Left lung (tissue), 10 donors: ENCODE results near the gene ANKRD60. TPM values are rescaled to one million over a fixed set of nuclear protein-coding genes. Genes with fewer than 3 reads are reported as not detected.

Source experiments
- ATAC-seq: fragments of 200-7000 bp; cut with Tn5 transposase; one replicate; pipeline ENCODE4 v1.9.1; 2020; ENCODE audit warnings: moderate library complexity
- DNase-seq, 4 donors: peaks; one replicate each; pipeline ENCODE4 v3.0.0-alpha.2; 2013 to 2020
- H3K27ac ChIP-seq, 2 donors: fragments of 200-600 bp; sonication (generic) in 1 of 2; one replicate each; pipeline versions ENCODE4 v1.5.0 to v1.8.0; 2020 to 2021
- H3K27me3 ChIP-seq, 2 donors: fragments of 200-600 bp; sonication (generic) in 1 of 2; one replicate each; pipeline versions ENCODE4 v1.5.0 to v1.8.0; 2020 to 2021
- H3K36me3 ChIP-seq, 2 donors: fragments of 200-600 bp; sonication (generic) in 1 of 2; one replicate each; pipeline versions ENCODE4 v1.5.0 to v1.8.0; 2020 to 2021
- H3K4me1 ChIP-seq, 2 donors: fragments of 200-600 bp; one replicate each; pipeline ENCODE4 v1.8.0; 2021
- H3K4me3 ChIP-seq, 2 donors: fragments of 200-600 bp; sonication (generic) in 1 of 2; one replicate each; pipeline versions ENCODE4 v1.5.0 to v1.8.0; 2020 to 2021; ENCODE audit warnings: mild to moderate bottlenecking in 1 of 2
- H3K9me3 ChIP-seq, 2 donors: fragments of 200-600 bp; sonication (generic) in 1 of 2; one replicate each; pipeline versions ENCODE4 v1.5.0 to v1.8.0; 2020 to 2021
- CTCF ChIP-seq, 2 donors: fragments of 200-600 bp; sonication (generic) in 1 of 2; IDR thresholded peaks; one replicate each; pipeline versions ENCODE4 v1.5.0 to v1.8.0; 2021; ENCODE audit warnings: antibody characterized with exemption in 2 of 2
- intact Hi-C, 2 donors: fragments of 100-400 bp; cut with DNase I; formaldehyde crosslinking; loops; one replicate each; pipeline versions ENCODE4 v1.11.2 to v1.14.2; 2022
- polyA plus RNA-seq, 6 donors: library from polyadenylated mRNA; unstranded; fragments of 120-200 nt; gene quantifications; one replicate each; pipeline ENCODE4 v1.2.1, GENCODE V29; 2013; ENCODE audit not compliant: insufficient read length in 6 of 6
- total RNA-seq, 2 donors: library from RNA; stranded (reverse); fragmentation: NEBNext Ultra II Directional; extraction: Animal tissue kit (Norgen Biotek cat#: 25700); gene quantifications; one replicate each; pipeline ENCODE4 v1.2.1, GENCODE V29; 2021
- donor health status: DM: no; HTN: yes; CAD: no.
- donor health status: DM: no; HTN: no; CAD: no.

The ANKRD60 gene
- total and polyA plus RNA-seq, 8 donors: not detected

DNA sequence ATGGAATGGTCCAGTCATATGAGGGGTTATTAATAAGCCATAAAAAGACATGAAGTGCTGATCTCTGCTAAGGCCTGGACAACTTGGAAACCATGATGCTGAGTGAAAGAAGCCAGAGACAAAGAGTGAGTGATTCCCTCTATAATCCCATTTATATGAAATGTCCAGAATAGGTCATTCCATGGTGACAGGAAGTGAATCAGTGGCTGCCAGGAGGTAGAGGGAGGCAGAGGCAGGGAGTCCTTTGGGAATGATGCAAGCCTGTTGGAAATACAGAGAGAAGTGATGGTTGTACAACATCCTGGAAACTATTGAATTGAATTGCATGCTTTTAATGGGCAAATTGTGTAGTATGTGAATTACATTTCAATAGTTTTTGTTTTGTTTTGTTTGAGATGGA is 26.4 kb downstream of the ANKRD60 start:
- no peaks in the 10 kb centered on the region for H3K27me3 ChIP-seq

DNA sequence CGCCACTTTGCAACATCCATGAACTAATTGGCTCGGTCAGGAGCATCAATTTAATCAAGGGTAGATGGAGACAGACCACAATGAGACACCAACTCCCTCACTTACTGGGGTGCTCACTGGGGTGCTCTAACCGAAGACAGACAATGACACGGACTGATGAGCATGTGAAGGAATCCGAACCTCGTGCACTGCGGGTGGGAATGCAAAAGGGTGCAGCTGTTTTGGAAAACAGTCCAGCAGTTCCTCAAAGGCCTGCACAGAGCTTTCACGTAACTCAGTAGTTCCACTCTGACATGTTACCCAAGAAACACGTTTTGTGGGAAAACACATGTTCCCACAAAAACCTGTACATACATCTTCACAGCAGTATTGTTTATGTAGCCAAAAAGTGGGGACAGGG is 26.8 kb downstream of the ANKRD60 start:
- no peak for DNase-seq
- ATAC-seq: no peak
- Histone ChIP-seq H3K36me3 (no peaks in the 10 kb centered on the region), H3K27ac (no peak overlapping the region), H3K27me3 (no peaks in the 10 kb centered on the region), H3K9me3 (no peaks in the 10 kb centered on the region), H3K4me1 (no peaks in the 10 kb centered on the region), H3K4me3 (no peak overlapping the region)
- intact Hi-C loops: loop anchor here in 1 of 2 donors (10.0 kb wide), 1 partner anchor 607 kb away; no protein-coding TSS in a partner anchor
- TF ChIP-seq CTCF (IDR thresholded peaks at IDR 0.05): no peak

More for the DNA sequence above, 26.4 kb downstream of the ANKRD60 start:
- intact Hi-C loops: loop anchor here in 1 of 2 donors (10.0 kb wide), 1 partner anchor 607 kb away; no protein-coding TSS in a partner anchor
- DNase-seq (no peak), ATAC-seq (no peak)
- no peaks in the 10 kb centered on the region for H3K4me1 ChIP-seq
- H3K4me3 ChIP-seq: no peak overlapping the region
- no peak for TF ChIP-seq CTCF (IDR thresholded peaks at IDR 0.05)
- no peaks in the 10 kb centered on the region for H3K9me3 ChIP-seq
- no peak overlapping the region for H3K27ac ChIP-seq
- no peaks in the 10 kb centered on the region for H3K36me3 ChIP-seq

GRCh38 chr20:58199469-58199868 is 29.0 kb downstream of the ANKRD60 start:
- H3K4me1 ChIP-seq: no peaks in the 10 kb centered on the region
- H3K36me3 ChIP-seq: no peaks in the 10 kb centered on the region
- no peak overlapping the region for H3K4me3 ChIP-seq
- no peaks in the 10 kb centered on the region for H3K9me3 ChIP-seq
- DNase-seq: no peak
- ATAC-seq: no peak
- no peak for TF ChIP-seq CTCF (IDR thresholded peaks at IDR 0.05)
- no peak overlapping the region for H3K27ac ChIP-seq
- no peaks in the 10 kb centered on the region for H3K27me3 ChIP-seq
- intact Hi-C loops: no loop called here

- intact Hi-C loops: no loop called here
- Histone ChIP-seq H3K27me3 (no peaks in the 10 kb centered on the region), H3K9me3 (no peaks in the 10 kb centered on the region), H3K27ac (no peak overlapping the region), H3K36me3 (no peaks in the 10 kb centered on the region), H3K4me3 (no peak overlapping the region), H3K4me1 (no peaks in the 10 kb centered on the region)
- TF ChIP-seq CTCF (IDR thresholded peaks at IDR 0.05): no peak
- ATAC-seq: no peak
- DNase-seq: no peak
These were observed 29.5 kb downstream of the ANKRD60 start for GRCh38 chr20:58198901-58199355.

DNA sequence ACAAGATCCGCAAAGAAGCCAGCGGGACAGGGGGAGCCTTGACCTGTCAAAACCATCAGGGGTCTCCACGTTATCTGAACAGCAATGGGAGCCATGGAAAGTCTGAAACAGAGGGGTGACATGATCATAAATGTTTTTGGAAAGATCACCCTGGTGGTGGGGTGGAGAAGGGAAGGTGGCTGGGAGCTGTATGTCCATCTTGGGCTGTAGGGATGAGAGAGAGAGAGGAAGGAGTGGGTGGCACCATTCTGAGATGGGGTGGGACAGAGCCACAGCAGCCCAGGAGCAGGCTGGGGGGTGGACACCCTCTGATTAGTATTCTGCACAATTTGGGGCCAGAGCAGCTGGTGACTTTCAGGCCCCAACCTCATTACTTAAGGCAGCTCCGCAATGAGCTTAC is 30.1 kb downstream of the ANKRD60 start:
- intact Hi-C loops: no loop called here
- ATAC-seq: no peak
- no peak for DNase-seq
- TF ChIP-seq CTCF (IDR thresholded peaks at IDR 0.05): no peak
- Histone ChIP-seq H3K36me3 (no peaks in the 10 kb centered on the region), H3K9me3 (no peaks in the 10 kb centered on the region), H3K27me3 (no peaks in the 10 kb centered on the region), H3K27ac (no peak overlapping the region), H3K4me1 (no peaks in the 10 kb centered on the region), H3K4me3 (no peak overlapping the region)
